GM21529 (cell line): ENCODE results near the gene RAB21.
"Not testable (repeated sequence)": the region's sequence is repeated elsewhere in the genome, so short reads cannot be mapped to it uniquely, and the experiment has no call there.

Experiments
- ATAC-seq: cut with Tn5 transposase; IDR thresholded peaks from one replicate; pipeline ENCODE4 v1.9.1; 2021; ENCODE audit not compliant: unreplicated experiment

RAB21 gene

GRCh38 chr12:71792599-71792998 lies 37.9 kb downstream of the RAB21 start:
- ATAC-seq = no peak

GRCh38 chr12:71795901-71796300 lies 41.2 kb downstream of the RAB21 start:
- ATAC-seq = no peak

DNA sequence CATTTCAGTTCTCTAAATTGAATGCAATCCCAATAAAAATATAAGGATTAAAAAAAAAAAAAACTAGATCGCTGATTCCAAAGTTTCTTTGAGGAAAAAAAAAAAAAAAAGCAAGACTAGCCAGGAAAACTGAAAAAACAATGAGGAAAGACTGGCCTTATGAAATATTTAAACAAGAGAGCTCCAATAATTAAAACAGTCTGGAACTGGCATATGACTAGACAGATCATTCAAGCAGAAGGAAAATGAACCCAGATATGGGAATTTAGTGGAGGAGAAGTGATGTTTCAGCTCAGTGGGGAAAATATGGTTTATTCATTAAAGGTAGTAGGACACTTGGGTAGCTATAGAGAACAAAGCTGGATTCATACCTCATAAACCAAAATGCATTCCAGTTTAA lies 42.9 kb downstream of the RAB21 start:
- no peak for ATAC-seq

- ATAC-seq = no peak
Measured at GRCh38 chr12:71799106-71799505, 44.4 kb downstream of the RAB21 start.

- ATAC-seq = no peak
Measured at GRCh38 chr12:71800177-71800576, 45.5 kb downstream of the RAB21 start.

- no peak for ATAC-seq
Measured at GRCh38 chr12:71804505-71804904, 49.8 kb downstream of the RAB21 start.

DNA sequence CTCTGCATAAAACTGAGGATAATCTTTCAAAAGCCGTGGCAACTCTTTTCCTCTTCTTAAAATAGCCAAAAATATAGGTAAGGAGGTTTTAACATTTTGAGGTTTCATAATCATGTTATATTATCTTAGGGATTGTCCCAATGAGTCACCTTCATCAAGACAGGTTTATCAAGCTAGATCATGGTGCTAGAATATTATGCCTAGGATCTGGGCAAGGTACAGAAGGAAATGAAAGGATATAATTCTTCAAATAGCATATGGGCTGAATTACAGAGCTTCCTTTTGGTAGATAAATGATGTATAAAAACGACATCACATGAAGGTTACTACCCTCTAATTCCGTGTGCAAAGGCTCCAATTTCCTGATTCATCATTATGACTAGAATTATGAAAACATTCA lies 56.3 kb downstream of the RAB21 start:
- ATAC-seq = no peak

DNA sequence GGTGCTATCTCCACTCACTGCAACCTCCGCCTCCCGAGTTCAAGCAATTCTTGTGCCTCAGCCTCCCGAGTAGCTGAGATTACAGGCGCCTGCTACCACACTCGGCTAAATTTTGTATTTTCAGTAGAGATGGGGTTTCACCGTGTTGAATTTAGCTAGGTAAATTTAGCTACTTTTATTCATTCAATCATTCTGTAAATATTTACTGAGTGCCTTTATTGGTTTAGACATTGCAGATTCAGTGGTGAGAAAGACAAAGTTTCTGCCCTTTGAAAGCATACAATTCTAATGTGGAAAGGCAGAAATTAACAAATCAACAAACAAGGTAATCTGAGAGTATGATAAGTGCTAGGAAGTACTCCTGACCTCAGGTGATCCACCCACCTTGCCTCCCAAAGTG lies 60.6 kb downstream of the RAB21 start:
- ATAC-seq = not testable (repeated sequence)

GRCh38 chr12:71822088-71822487 lies 67.4 kb downstream of the RAB21 start:
- not testable (repeated sequence) for ATAC-seq

- no peak for ATAC-seq
Measured at GRCh38 chr12:71828813-71829212, 74.2 kb downstream of the RAB21 start.

DNA sequence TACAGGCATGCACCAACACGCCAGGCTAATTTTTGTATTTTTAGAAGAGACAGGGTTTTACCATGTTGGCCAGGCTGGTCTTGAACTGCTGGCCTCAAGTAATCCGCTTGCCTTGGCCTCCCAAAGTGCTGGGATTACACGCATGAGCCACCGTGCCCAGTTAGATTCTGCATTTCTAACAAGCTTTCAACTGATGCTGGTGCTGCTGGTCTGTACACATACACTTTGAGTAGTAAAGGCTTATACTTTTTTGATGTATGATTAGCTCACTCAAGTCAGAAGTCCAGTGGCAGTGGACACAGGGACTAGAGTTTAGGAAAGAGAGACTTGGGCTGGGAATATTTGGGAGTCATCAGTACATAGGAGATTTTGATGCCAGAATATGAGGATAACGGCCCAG lies 82.7 kb downstream of the RAB21 start:
- ATAC-seq = no peak

GRCh38 chr12:71838231-71838630 lies 83.6 kb downstream of the RAB21 start:
- ATAC-seq = no peak

- no peak for ATAC-seq
Measured at GRCh38 chr12:71838676-71839075, 84.0 kb downstream of the RAB21 start.

DNA sequence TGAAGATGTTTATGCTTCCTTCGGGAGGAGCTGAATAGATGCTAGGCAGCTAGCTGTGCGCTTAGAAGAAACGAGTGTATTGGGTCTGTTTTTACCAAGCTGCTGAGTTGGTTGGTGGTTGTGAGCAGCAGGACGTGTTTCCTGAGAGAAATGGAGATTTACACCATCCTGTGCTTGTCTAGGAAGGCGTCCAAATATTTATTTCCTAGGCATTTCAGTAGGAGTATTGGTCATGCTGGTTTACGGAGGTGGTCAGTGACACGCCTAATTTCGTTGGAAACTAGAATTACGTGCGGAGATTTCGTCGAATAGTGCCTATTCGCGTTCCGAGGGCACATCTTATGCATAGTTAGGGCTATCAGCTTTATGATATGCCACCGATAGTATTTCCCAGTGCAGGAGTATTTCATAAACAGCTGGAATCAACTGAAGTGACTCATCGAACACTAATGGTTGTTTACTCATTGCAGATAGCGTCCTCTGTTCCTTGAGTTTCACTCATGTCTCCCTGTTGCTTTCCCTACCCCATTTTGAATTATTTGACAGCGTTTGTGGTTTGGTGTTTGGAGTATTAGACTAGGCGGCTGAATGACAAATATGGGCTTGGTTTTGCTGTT lies 85.7 kb downstream of the RAB21 start:
- ATAC-seq = peak; percentile 21

DNA sequence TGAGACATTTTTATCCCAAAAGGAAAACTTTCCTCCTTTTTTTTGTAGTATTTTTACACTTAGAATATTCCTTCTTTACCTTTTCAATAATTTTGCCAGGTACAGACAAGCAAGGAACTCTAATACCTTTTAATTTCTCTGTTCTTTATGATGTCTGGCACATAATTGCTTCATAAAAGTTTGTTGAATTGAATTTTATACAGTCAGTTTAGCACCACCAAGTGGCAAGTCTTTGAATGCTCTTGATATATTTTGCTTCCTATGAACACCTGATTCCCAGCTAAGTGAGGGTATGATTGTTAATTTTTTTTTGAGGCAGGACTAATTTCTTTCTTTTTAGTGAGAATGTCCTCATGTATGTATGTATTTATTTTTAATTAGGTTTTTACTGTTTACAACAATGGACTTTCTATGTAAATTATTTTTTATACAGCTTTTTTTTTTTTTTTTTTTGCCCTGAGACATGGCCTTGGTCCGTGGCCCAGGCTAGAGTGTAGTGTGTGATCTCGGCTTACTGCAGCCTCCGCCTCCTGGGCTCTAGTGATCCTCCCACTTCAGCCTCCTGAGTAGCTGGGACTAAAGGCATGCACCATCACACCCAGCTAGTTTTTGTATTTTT lies 91.8 kb downstream of the RAB21 start:
- ATAC-seq = peak; percentile 52

DNA sequence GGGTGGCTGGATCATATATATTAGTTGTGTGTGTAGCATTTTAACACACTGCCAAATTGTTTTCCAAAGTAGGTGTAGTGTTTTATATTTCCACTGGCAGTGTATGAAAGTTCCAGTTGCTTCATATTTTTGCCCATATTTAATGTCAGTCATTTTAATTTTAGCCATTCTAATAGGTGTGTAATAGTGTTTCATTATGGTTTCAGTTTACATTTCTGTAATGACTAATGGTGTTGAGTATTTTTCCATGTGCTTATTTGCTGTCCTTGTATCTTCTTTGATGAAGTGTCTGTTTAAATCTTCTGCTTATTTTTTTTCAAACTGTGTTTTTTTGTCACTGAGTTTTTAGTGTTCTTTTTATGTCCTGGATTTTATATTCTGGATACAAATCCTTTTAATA lies 93.5 kb downstream of the RAB21 start:
- no peak for ATAC-seq

- no peak for ATAC-seq
Measured at GRCh38 chr12:71849109-71849851, 94.6 kb downstream of the RAB21 start.
